ENCODE measurements around the gene PARD6G.
"Not testable (repeated sequence)": the region's sequence is repeated elsewhere in the genome, so short reads cannot be mapped to it uniquely, and the experiment has no call there.

The PARD6G gene

GRCh38 chr18:80239830-80240229 lies 7.5 kb downstream of the PARD6G start:
- DNase-seq, result no peak

- DNase-seq, result no peak
Measured at GRCh38 chr18:80238651-80239260, 8.6 kb downstream of the PARD6G start.

- not testable (repeated sequence) for DNase-seq
Measured at GRCh38 chr18:80237519-80237918, 9.8 kb downstream of the PARD6G start.

- no peak for DNase-seq
Measured at GRCh38 chr18:80234398-80234797, 12.9 kb downstream of the PARD6G start.

GRCh38 chr18:80233899-80234298 lies 13.4 kb downstream of the PARD6G start:
- no peak for DNase-seq

GRCh38 chr18:80233201-80233835 lies 14.0 kb downstream of the PARD6G start:
- no peak for DNase-seq

GRCh38 chr18:80232710-80233109 lies 14.6 kb downstream of the PARD6G start:
- no peak for DNase-seq

GRCh38 chr18:80232030-80232429 lies 15.3 kb downstream of the PARD6G start:
- DNase-seq, result no peak

GRCh38 chr18:80231616-80232015 lies 15.7 kb downstream of the PARD6G start:
- DNase-seq, result no peak

- DNase-seq, result no peak
Measured at GRCh38 chr18:80231151-80231550, 16.2 kb downstream of the PARD6G start.

- no peak for DNase-seq
Measured at GRCh38 chr18:80229766-80230745, 17.3 kb downstream of the PARD6G start.

GRCh38 chr18:80229363-80229762 lies 18.0 kb downstream of the PARD6G start:
- no peak for DNase-seq

- no peak for DNase-seq
Measured at GRCh38 chr18:80228051-80228848, 19.1 kb downstream of the PARD6G start.

GRCh38 chr18:80227472-80227871 lies 19.8 kb downstream of the PARD6G start:
- DNase-seq, result no peak

- no peak for DNase-seq
Measured at GRCh38 chr18:80225685-80226084, 21.6 kb downstream of the PARD6G start.

- no peak for DNase-seq
Measured at GRCh38 chr18:80223581-80224148, 23.6 kb downstream of the PARD6G start.

GRCh38 chr18:80219488-80219887 lies 27.8 kb downstream of the PARD6G start:
- DNase-seq, result not testable (repeated sequence)

- no peak for DNase-seq
Measured at GRCh38 chr18:80218341-80219227, 28.7 kb downstream of the PARD6G start.

GRCh38 chr18:80213182-80213581 lies 34.1 kb downstream of the PARD6G start:
- no peak for DNase-seq

GRCh38 chr18:80210312-80211083 lies 36.8 kb downstream of the PARD6G start:
- no peak for DNase-seq

GRCh38 chr18:80208620-80209019 lies 38.7 kb downstream of the PARD6G start:
- DNase-seq, result no peak
